ENCODE results near the gene KRIT1.

GRCh38 chr7:92260248-92260781, 14.6 kb upstream of the KRIT1 start:
- TF ChIP-seq CTCF (conservative IDR thresholded peaks at IDR 0.05) (no peak), ZFX (IDR thresholded peaks at IDR 0.05) (no peak)
